Activated naive CD4-positive, alpha-beta T cell treated with anti-CD3 and anti-CD28 coated beads, Interleukin-2, amount 50 U/mL, for 72 hours (primary cell): ENCODE data around the gene UHRF1. TPM values are rescaled to one million over a fixed set of nuclear protein-coding genes. Genes with fewer than 3 reads are reported as not detected.
"Not testable (repeated sequence)": the region's sequence is repeated elsewhere in the genome, so short reads cannot be mapped to it uniquely, and the experiment has no call there.

ENCODE experiments used
- ATAC-seq, 2 donors: fragments of 150-1000 bp; cut with Tn5 transposase; 2 replicates each; pipeline ENCODE4 v1.10.0; 2021; ENCODE audit warnings: mild to moderate bottlenecking in 2 of 2, moderate library complexity in 2 of 2
- DNase-seq, 2 donors: peaks; one replicate each; pipeline ENCODE4 v3.0.0; 2021 to 2022; ENCODE audit warnings: low spot score in 2 of 2
- H3K27ac Mint-ChIP-seq, 2 donors: one replicate each; pipeline ENCODE4 v1.8.0; 2022; ENCODE audit warnings: mild to moderate bottlenecking in 2 of 2, mixed read lengths in 2 of 2
- H3K36me3 Mint-ChIP-seq, 2 donors: one replicate each; pipeline ENCODE4 v1.8.0; 2022; ENCODE audit warnings: mixed read lengths in 2 of 2
- H3K9me3 Mint-ChIP-seq, 2 donors: one replicate each; pipeline ENCODE4 v1.8.0; 2022; ENCODE audit warnings: mixed read lengths in 2 of 2
- total RNA-seq, 2 donors: library from RNA; stranded (reverse); gene quantifications; one replicate each; pipeline ENCODE4 v1.2.3, GENCODE V29; 2022

The UHRF1 gene
- total RNA-seq = 100 to 1,000 TPM in 1 of 2 donors, 10 to 100 TPM in 1; 79.5 to 157 TPM

DNA sequence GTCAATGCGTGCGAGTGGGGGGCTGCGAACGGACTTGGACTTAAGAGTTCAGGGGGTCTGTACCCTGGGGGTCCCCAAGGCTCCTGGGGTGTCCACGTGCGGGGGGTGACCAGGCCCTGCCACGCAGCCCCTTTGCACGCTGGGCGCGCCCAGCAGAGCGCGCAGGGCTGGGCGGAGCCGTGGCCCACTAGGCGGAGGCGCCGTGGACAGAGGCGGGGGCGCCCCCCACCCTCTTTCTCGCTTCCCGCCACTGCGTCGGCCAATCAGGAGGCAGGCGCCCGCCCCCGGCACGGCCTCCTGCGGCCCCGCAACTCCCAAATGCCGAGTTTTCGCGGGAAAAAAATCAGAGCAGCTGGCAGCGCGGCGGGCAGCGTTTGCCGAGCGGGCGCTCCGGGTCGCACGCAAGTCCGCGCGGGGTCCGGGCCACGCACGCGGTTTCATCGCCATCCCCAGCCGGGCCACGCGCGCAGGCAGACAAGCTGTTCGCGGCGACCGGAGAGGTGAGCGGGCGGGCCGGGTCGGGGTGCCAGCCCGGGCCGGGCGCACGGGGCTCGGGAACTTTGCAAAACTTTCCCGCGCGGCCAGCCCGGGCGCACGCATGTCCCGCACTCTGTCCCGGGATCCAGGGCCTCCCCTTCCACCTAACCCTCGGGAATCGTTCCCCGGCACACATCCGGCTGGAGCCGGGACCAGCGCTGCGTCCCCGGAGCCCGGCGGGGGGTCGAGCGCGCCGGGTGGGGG lies at the start of gene UHRF1:
UHRF1 (plus strand) TSS at position 346 of the 741 bp plus-strand sequence. CDS start 1,385 bp downstream, outside the sequence.
- DNase-seq (peak; percentile 75 to 84), ATAC-seq (peak; percentile 64 to 69)
- Mint-ChIP-seq H3K36me3 (peaks cover 34 to 41% of the 10 kb centered on the region in 2 donors), H3K9me3 (no peaks in the 10 kb centered on the region), H3K27ac (peak within 1 kb of the TSS in 1 of 2 donors; percentile 85)

DNA sequence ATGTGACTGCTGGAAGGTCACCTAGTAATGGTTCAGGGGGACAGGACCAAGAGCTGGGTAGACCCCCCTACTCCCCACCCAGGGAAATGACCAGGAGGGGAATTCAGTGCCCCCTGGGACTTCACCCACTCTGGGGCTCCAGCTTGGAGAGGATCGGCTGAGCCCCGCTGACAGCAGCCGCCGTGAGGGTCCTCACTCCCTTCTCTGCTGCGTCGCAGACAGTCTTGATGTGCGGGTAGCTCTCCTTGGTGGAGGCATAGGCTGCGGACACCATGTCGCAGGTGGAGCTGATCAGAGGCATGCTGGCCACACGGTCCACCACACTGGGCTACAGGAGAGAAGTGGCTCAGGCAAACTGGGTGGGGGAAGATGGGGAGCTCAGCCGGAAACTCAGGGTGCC lies 49.6 kb upstream of the UHRF1 start:
- no peaks in the 10 kb centered on the region for H3K36me3 Mint-ChIP-seq
- no peak for ATAC-seq

DNA sequence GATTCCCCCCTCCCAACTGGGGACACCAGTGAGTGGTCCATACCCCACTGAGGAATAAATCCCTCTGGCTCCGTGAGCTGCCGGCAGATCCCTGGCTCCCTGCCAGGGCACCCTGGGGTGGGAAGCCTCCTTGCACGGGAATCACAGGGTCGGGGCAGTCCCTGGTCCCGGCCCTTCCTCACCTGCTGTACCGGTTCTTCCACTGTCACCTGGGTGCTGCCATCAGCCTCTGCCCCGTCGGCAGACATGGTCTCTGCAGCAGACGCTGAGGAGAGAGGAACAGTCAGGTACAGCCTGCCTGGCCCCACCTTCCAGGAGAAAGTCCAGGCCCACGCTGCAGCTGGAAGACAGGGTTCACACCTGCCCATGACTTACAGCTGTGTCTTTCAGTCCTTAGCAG lies 48.2 kb upstream of the UHRF1 start:
- DNase-seq = no peak
- no peak overlapping the region for H3K27ac Mint-ChIP-seq
- ATAC-seq = no peak
- H3K9me3 Mint-ChIP-seq = no peaks in the 10 kb centered on the region
- no peaks in the 10 kb centered on the region for H3K36me3 Mint-ChIP-seq

More for the DNA sequence above, 49.6 kb upstream of the UHRF1 start:
- DNase-seq = no peak
- Mint-ChIP-seq H3K27ac (no peak overlapping the region), H3K9me3 (no peaks in the 10 kb centered on the region)

- Mint-ChIP-seq H3K9me3 (no peaks in the 10 kb centered on the region), H3K27ac (peak overlapping the region in 1 of 2 donors; percentile 72), H3K36me3 (no peaks in the 10 kb centered on the region)
- ATAC-seq (no peak), DNase-seq (peak; percentile 42 to 60)
These were observed 42.5 kb upstream of the UHRF1 start for GRCh38 chr19:4866595-4867424.

GRCh38 chr19:4867534-4868285 lies 41.6 kb upstream of the UHRF1 start, which contains the start of gene PLIN3:
PLIN3 (minus strand) TSS chr19:4867667; CDS start chr19:4861394, 6,273 bp downstream.
- ATAC-seq = peak; percentile 90 to 96
- peak within 1 kb of the TSS; percentile 15 to 72 for H3K27ac Mint-ChIP-seq
- DNase-seq = peak; percentile 93 to 97

GRCh38 chr19:4868286-4868834 lies 40.9 kb upstream of the UHRF1 start:
- DNase-seq (no peak), ATAC-seq (no peak)
- Mint-ChIP-seq H3K36me3 (no peaks in the 10 kb centered on the region), H3K9me3 (no peaks in the 10 kb centered on the region), H3K27ac (peak overlapping the region in 1 of 2 donors; percentile 63)

More at GRCh38 chr19:4867534-4868285, 41.6 kb upstream of the UHRF1 start, which contains the start of gene PLIN3:
- no peaks in the 10 kb centered on the region for H3K36me3 Mint-ChIP-seq
- H3K9me3 Mint-ChIP-seq = no peaks in the 10 kb centered on the region

- no peak for DNase-seq
- Mint-ChIP-seq H3K36me3 (no peaks in the 10 kb centered on the region), H3K9me3 (no peaks in the 10 kb centered on the region), H3K27ac (peak overlapping the region in 1 of 2 donors; percentile 49)
- peak in 1 of 2 donors; percentile 69 for ATAC-seq
These were observed 39.1 kb upstream of the UHRF1 start for GRCh38 chr19:4870025-4870700.

DNA sequence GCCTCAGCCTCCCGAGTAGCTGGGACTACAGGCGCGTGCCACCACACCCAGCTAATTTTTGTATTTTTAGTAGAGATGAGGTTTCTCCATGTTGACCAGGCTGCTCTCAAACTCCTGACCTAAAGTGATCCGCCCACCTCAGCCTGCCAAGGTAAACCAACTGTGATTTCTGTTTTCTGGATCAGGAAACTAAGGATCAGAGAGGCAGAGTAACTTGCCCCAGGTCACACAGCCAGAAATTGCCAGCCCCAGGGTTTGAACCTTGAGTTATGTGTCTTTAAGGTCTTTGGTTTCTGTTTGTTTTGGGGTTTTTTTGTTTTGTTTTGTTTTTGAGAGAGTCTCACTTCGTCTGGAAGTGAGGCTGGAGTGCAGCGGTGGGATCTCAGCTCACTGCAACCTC lies 37.6 kb upstream of the UHRF1 start:
- Mint-ChIP-seq H3K27ac (no peak overlapping the region), H3K9me3 (no peaks in the 10 kb centered on the region), H3K36me3 (no peaks in the 10 kb centered on the region)
- no peak for DNase-seq
- no peak for ATAC-seq

DNA sequence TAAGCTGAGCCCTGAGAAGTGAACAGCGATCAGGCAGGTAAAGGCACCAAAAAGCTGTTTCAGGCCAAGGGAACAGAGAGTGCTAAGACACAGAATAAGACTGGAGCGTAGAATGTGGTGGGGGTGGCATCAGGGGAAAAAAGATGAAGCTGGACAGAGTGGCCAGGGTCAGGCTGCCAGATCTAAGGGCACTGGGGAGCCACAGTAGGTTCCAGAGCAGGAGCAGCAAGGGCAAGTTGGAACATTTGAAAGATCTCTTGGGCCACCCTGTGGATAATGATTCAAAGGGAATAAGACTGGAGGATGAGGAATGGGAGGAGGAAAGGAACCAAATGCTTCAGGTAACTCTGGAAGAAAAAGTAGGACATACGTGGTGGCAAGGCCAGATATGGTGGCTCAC lies 35.4 kb upstream of the UHRF1 start:
- Mint-ChIP-seq H3K9me3 (no peaks in the 10 kb centered on the region), H3K36me3 (no peaks in the 10 kb centered on the region), H3K27ac (no peak overlapping the region)
- no peak for DNase-seq
- no peak for ATAC-seq

DNA sequence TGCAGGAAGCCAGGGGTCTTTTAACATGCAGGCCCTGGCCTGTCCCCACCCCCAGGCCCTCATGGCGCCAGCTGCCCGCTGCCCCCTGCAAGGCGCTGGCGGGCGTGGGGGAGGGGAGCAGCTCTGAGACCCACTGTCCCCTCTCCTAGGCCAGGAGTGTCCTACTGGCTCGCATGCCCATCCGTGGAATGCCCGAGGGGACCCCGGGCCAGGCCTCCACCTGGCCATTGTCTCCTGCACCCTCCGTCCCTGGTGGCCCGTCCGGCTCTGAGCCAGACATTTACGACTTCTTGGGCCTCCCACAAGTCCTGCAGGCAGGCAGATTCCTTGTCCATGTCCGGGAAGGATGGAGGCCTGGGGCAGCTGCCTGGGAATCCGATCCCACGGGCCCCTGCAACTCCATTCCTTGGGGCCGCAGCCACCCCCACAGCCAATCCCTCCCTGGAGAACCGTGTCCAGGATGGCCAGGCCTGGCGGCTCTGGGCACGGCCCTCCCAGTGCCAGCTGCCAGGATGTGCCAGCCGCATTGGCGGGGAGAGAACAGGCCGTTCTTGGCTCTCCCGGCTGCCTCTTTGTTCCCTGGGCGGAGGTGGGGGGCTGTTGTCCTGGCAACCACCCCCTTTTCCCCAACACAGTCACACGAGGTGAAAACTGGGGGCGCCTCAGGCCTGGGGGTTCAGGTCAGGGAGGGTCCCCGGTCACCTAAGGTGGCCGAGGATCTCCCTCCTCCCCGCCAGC lies 31.4 kb upstream of the UHRF1 start:
- DNase-seq (no peak), ATAC-seq (no peak)
- no peaks in the 10 kb centered on the region for H3K9me3 Mint-ChIP-seq
- peak overlapping the region in 1 of 2 donors; percentile 37 for H3K27ac Mint-ChIP-seq
- H3K36me3 Mint-ChIP-seq = no peaks in the 10 kb centered on the region

- no peaks in the 10 kb centered on the region for H3K9me3 Mint-ChIP-seq
- peak overlapping the region in 1 of 2 donors; percentile 37 for H3K27ac Mint-ChIP-seq
- no peak for DNase-seq
- H3K36me3 Mint-ChIP-seq = no peaks in the 10 kb centered on the region
- ATAC-seq = peak in 1 of 2 donors; percentile 22
These were observed 30.8 kb upstream of the UHRF1 start for GRCh38 chr19:4878491-4878968.

DNA sequence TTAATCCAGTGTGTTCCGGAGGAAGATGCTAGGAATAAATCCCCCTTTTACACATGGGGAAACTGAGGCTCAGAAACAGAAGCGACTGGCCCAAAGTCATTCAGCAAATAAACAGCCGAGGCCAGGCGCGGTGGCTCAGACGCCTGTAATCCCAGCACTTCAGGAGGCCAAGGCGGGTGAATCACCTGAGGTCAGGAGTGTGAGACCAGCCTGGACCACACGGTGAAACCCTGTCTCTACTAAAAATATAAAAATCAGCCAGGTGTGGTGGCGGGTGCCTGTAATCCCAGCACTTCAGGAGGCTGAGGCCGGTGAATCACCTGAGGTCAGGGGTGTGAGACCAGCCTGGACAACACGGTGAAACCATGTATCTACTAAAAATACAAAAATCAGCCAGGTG lies 30.3 kb upstream of the UHRF1 start:
- ATAC-seq (peak in 1 of 2 donors; percentile 51), DNase-seq (no peak)
- Mint-ChIP-seq H3K36me3 (no peaks in the 10 kb centered on the region), H3K9me3 (no peaks in the 10 kb centered on the region), H3K27ac (peak overlapping the region in 1 of 2 donors; percentile 37)

DNA sequence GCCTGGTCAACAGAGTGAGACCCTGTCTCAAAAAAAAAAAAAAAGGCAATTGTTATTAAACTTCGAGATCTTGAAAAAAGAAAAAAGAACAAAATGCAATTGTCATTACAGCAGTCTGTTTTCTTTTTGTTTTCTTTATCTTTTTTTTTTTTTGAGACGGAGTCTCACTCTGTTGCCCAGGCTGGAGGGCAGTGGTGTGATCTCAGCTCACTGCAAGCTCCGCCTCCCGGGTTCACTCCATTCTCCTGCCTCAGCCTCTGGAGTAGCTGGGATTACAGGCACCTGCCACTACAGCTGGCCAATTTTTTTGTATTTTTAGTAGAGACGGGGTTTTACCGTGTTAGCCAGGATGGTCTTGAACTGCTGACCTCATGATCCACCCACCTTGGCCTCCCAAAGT lies 26.4 kb upstream of the UHRF1 start:
- not testable (repeated sequence) for H3K27ac Mint-ChIP-seq, H3K36me3 Mint-ChIP-seq, H3K9me3 Mint-ChIP-seq, DNase-seq, ATAC-seq

DNA sequence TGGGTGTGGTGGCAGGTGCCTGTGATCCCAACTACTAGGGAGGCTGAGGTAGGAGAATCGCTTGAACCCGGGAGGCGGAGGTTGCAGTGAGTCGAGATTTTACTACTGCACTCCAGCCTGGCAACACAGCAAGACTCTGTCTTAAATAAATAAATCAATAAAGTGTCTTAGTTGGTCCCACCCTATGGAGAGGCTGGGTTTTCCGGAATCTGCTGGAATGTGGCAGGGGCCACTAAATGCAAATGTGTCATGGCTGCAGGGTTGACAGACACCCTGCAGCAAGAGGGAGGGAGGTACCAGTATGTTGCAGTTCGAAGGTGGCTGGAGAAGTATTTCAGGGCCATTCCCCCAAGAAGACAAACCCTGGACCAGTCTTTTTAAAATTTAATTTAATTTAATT lies 24.3 kb upstream of the UHRF1 start:
- not testable (repeated sequence) for H3K36me3 Mint-ChIP-seq, H3K9me3 Mint-ChIP-seq, H3K27ac Mint-ChIP-seq, DNase-seq, ATAC-seq

GRCh38 chr19:4887803-4888202 lies 21.5 kb upstream of the UHRF1 start:
- not testable (repeated sequence) for H3K36me3 Mint-ChIP-seq, DNase-seq, H3K9me3 Mint-ChIP-seq, H3K27ac Mint-ChIP-seq, ATAC-seq
